ENCODE results near the gene LYPD8.

Gene LYPD8

DNA sequence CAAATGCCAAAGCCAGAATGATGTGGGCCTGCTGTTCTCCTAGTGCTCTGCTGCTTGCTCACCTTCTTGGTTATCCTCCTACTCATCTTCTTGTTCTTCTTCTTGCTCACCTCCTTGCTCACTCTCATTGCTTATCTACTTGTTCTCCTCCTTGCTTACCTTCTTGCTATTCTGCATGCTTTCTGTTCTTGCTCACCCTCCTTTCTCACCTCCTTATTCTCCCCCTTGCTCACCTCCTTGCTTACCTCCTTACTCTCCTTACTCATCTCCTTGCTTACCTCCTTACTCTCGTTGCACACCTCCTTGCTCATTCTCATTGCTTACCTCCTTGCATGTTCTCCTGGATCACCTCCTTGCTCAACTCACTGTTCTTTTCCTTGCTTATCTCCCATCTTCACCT is 52.8 kb downstream of the LYPD8 start, which contains the start of gene OR14I1:
Gene OR14I1, minus strand, starts transcription at position 53 of the 400 bp plus-strand sequence.
- DNase-seq: no peak

DNA sequence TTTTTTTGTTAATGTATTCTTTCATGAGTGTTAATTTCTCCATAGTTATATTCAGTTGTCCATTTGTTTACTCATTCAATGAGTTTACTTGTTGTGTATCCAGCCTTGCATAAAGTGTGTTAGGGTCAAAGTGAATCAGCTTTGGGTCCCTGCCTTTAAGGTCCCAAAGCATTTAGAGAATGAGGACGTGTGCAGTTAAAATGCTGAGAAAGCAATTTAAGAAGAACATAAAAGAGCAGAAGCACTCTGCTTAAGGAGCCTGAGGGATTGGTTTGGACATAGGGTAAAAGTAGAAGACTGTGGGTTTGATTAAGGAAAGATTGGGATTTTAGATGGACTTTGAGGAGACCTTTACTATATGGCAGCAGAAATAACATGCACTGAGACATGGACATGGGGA is 56.5 kb downstream of the LYPD8 start:
- DNase-seq: no peak

GRCh38 chr1:248697907-248698306 is 57.7 kb downstream of the LYPD8 start:
- no peak for DNase-seq

GRCh38 chr1:248696774-248697173 is 58.8 kb downstream of the LYPD8 start:
- DNase-seq: no peak

DNA sequence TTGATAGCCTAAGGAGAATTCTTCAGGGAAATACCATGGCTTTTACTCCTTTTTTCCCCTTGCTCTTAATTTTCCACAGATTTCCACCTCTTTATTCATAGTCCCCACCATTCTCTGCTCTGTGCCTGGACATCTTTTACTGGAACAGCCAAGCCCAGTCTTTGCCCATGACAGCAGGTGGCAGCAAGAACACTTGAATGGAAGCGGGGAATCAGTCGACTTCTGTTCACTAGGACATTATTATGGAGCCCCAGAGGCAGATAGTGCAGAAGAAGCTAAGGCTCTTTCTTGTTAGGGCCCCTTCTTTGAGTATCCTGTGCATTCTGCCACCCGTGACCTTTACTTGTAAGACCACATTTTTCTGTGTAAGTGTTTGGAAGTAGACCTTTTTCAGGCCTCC is 59.3 kb downstream of the LYPD8 start:
- DNase-seq: peak in 4 of 56 donors; percentile 2 to 12 (median 5)

DNA sequence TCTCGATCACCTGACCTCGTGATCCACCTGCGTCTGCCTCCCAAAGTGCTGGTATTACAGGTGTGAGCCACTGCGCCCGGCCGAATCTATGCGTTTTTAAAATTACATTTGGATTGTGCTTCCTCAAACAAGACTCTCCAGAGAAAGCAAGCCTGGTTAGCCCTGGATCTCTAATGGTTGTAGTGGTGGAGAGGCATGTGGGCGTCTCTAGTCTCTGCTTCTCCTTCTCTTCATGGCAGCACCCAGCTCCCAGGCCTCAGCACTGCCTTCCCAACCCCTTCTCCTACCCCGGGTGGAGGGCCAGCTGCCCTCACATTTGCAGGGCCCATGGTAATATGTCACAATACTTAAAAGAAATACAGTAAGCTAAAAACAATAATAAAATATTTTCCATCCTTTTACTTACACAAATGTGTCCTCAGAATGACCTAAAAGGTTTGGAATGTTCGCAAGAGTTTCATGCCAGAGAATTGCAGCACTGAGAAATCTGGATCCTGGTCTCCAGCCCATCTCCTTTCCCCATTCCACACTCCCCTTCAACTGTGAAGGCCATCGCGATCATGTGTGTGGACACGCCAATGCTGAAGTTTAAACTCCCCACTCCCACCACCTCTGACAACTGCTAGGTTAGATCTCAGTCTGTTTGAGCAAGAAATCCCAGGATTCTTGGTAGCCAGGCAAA is 60.0 kb downstream of the LYPD8 start:
- DNase-seq: no peak

DNA sequence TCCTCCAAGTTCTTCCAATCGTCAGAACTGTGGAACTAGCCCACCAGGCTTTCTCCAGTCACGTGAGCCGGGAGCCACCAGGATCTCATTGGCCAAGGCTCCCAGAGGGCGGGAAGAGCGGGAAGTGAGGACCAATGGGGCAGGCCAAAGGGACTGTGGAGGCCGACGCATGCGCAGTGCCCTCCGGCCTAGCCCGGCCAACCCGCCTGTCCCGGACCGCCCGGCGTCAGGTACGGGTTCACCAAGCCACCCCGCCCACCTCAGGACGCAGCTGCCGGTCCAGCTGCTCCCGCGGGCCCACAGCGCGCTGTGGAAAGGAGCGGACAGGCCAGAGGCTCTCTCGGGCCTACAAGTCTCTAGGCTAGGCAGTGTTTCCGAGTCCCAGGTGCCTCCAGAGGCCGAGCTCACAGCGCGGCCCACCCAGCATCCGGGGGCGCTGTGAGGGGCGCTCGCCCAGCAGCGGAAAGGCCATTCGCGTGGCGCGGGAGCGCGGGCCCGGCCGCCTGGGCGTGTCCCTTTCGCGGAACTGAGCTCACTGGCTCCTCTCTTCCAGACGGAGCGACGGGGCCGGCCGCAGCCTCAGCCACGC is 63.9 kb downstream of the LYPD8 start:
- no peak for DNase-seq

All from nucleus accumbens (tissue), 56 donors.